Measurements from ENCODE around the gene GALNT12.
A peak's percentile ranks its signal among the peaks of the same experiment; 100 is the strongest.

The GALNT12 gene

GRCh38 chr9:98807070-98807813 is at the start of gene GALNT12:
TSS of gene GALNT12 (plus strand) at chr9:98807670. CDS start at chr9:98807699, 29 bp downstream.
- H3K27ac ChIP-seq, result no peak within 1 kb of the TSS
- no peaks in the 10 kb centered on the region for H3K27me3 ChIP-seq (ENCODE audit: insufficient read depth, low read depth)
- no peaks in the 10 kb centered on the region for H4K20me1 ChIP-seq (ENCODE audit: insufficient read depth)
- peak within 1 kb of the TSS; percentile 31; the same call in 1 of the 2 replicates for H3K9ac ChIP-seq
- no peak within 1 kb of the TSS for H3K4me3 ChIP-seq (IDR thresholded peaks at IDR 0.05; ENCODE audit: insufficient read depth, low read depth, low read length)
- H3K4me2 ChIP-seq, result peak within 1 kb of the TSS; percentile 93
- peak within 1 kb of the TSS; percentile 97 for H2AFZ ChIP-seq (ENCODE audit: low read depth)
- H3K36me3 ChIP-seq (ENCODE audit: insufficient read depth), result no peaks in the 10 kb centered on the region
- H3K4me1 ChIP-seq (ENCODE audit: low read depth, poor library complexity, severe bottlenecking), result peaks cover 16% of the 10 kb centered on the region
- no peak for TF ChIP-seq CTCF (conservative IDR thresholded peaks at IDR 0.05; ENCODE audit: low read depth, low read length)
- no peaks in the 10 kb centered on the region for H3K79me2 ChIP-seq (ENCODE audit: insufficient read depth, low read depth)

GRCh38 chr9:98760231-98760630 is 47.2 kb upstream of the GALNT12 start:
- Histone ChIP-seq H4K20me1 (ENCODE audit: insufficient read depth) (no peaks in the 10 kb centered on the region), H3K4me1 (ENCODE audit: low read depth, poor library complexity, severe bottlenecking) (no peaks in the 10 kb centered on the region), H3K36me3 (ENCODE audit: insufficient read depth) (no peaks in the 10 kb centered on the region), H3K27me3 (ENCODE audit: insufficient read depth, low read depth) (no peaks in the 10 kb centered on the region), H3K79me2 (ENCODE audit: insufficient read depth, low read depth) (no peaks in the 10 kb centered on the region), H3K9ac (no peak overlapping the region), H3K4me3 (IDR thresholded peaks at IDR 0.05; ENCODE audit: insufficient read depth, low read depth, low read length) (no peak overlapping the region), H3K27ac (no peak overlapping the region), H3K4me2 (no peak overlapping the region), H2AFZ (ENCODE audit: low read depth) (no peak overlapping the region)
- no peak for TF ChIP-seq CTCF (conservative IDR thresholded peaks at IDR 0.05; ENCODE audit: low read depth, low read length)

- Histone ChIP-seq H3K4me2 (no peak overlapping the region), H3K9ac (no peak overlapping the region), H3K4me3 (IDR thresholded peaks at IDR 0.05; ENCODE audit: insufficient read depth, low read depth, low read length) (no peak overlapping the region), H4K20me1 (ENCODE audit: insufficient read depth) (no peaks in the 10 kb centered on the region), H2AFZ (ENCODE audit: low read depth) (no peak overlapping the region), H3K27ac (no peak overlapping the region), H3K36me3 (ENCODE audit: insufficient read depth) (no peaks in the 10 kb centered on the region), H3K27me3 (ENCODE audit: insufficient read depth, low read depth) (no peaks in the 10 kb centered on the region), H3K79me2 (ENCODE audit: insufficient read depth, low read depth) (no peaks in the 10 kb centered on the region), H3K4me1 (ENCODE audit: low read depth, poor library complexity, severe bottlenecking) (no peaks in the 10 kb centered on the region)
- no peak for TF ChIP-seq CTCF (conservative IDR thresholded peaks at IDR 0.05; ENCODE audit: low read depth, low read length)
These were observed 43.3 kb upstream of the GALNT12 start for GRCh38 chr9:98763986-98764745.

GRCh38 chr9:98765256-98765655 is 42.2 kb upstream of the GALNT12 start:
- Histone ChIP-seq H3K27me3 (ENCODE audit: insufficient read depth, low read depth) (no peaks in the 10 kb centered on the region), H4K20me1 (ENCODE audit: insufficient read depth) (no peaks in the 10 kb centered on the region), H3K9ac (no peak overlapping the region), H3K36me3 (ENCODE audit: insufficient read depth) (no peaks in the 10 kb centered on the region), H3K4me1 (ENCODE audit: low read depth, poor library complexity, severe bottlenecking) (no peaks in the 10 kb centered on the region), H3K4me2 (no peak overlapping the region), H2AFZ (ENCODE audit: low read depth) (no peak overlapping the region), H3K79me2 (ENCODE audit: insufficient read depth, low read depth) (no peaks in the 10 kb centered on the region), H3K27ac (no peak overlapping the region), H3K4me3 (IDR thresholded peaks at IDR 0.05; ENCODE audit: insufficient read depth, low read depth, low read length) (no peak overlapping the region)
- no peak for TF ChIP-seq CTCF (conservative IDR thresholded peaks at IDR 0.05; ENCODE audit: low read depth, low read length)

All from KMS-11 (cell line).